Smooth muscle cell (in vitro differentiated cells): ENCODE data around the gene RFK. TPM values are rescaled to one million over a fixed set of nuclear protein-coding genes. Genes with fewer than 3 reads are reported as not detected.

Experiments used
- DNase-seq: peaks from one replicate; lab custom pipeline; 2025; ENCODE audit not compliant: unreplicated experiment; lab: John Stamatoyannopoulos, UW
- H2AFZ ChIP-seq: fragments of 200-600 bp; sonication (generic); 2 replicates; pipeline ENCODE4 v1.6.0; 2016; ENCODE audit warnings: antibody characterized with exemption, low read depth, mild to moderate bottlenecking
- H3F3A ChIP-seq: fragments of 200-600 bp; sonication (generic); 2 replicates; pipeline ENCODE4 v1.6.0; 2017; ENCODE audit warnings: antibody characterized with exemption, low read depth
- H3K27ac ChIP-seq: fragments of 200-600 bp; sonication (generic); 2 replicates; pipeline ENCODE4 v1.5.1; 2016; ENCODE audit warnings: low read depth, mild to moderate bottlenecking
- H3K27me3 ChIP-seq: fragments of 200-600 bp; sonication (generic); 2 replicates; pipeline ENCODE4 v1.6.1; 2016; ENCODE audit warnings: low read depth, mild to moderate bottlenecking
- H3K36me3 ChIP-seq: fragments of 200-600 bp; sonication (generic); 2 replicates; pipeline ENCODE4 v1.5.1; 2016; ENCODE audit warnings: low read depth
- H3K4me1 ChIP-seq: fragments of 200-600 bp; sonication (generic); 2 replicates; pipeline ENCODE4 v1.5.1; 2016; ENCODE audit warnings: low read depth
- H3K4me2 ChIP-seq: fragments of 200-600 bp; sonication (generic); 2 replicates; pipeline ENCODE4 v1.6.0; 2016; ENCODE audit warnings: mild to moderate bottlenecking
- H3K4me3 ChIP-seq: fragments of 200-600 bp; sonication (generic); 2 replicates; pipeline ENCODE4 v1.5.1; 2016; ENCODE audit warnings: mild to moderate bottlenecking
- H3K79me2 ChIP-seq: fragments of 200-600 bp; sonication (generic); 2 replicates; pipeline ENCODE4 v1.6.0; 2016; ENCODE audit warnings: low read depth, mild to moderate bottlenecking
- H3K9ac ChIP-seq: fragments of 200-600 bp; sonication (generic); 2 replicates; pipeline ENCODE4 v1.6.0; 2016; ENCODE audit warnings: low read depth
- H3K9me3 ChIP-seq: fragments of 200-600 bp; sonication (generic); replicated peaks from 2 replicates; pipeline ENCODE4 v1.5.1; 2016; ENCODE audit warnings: low read depth
- H4K20me1 ChIP-seq: fragments of 200-600 bp; sonication (generic); 2 replicates; pipeline ENCODE4 v1.6.0; 2016; ENCODE audit warnings: low read depth
- CTCF ChIP-seq: fragments of 200-600 bp; sonication (generic); IDR thresholded peaks from 2 replicates; pipeline ENCODE4 v1.5.1; 2017; ENCODE audit warnings: borderline replicate concordance, mild to moderate bottlenecking, antibody characterized with exemption; ENCODE audit not compliant: insufficient read depth, poor library complexity, severe bottlenecking
- WGBS: methylation state at CpG from one replicate; pipeline ENCODE4 v1.1.7; 2016; ENCODE audit warnings: low lambda C conversion rate; 5-methylcytosine and 5-hydroxymethylcytosine counted together
- polyA plus RNA-seq: library from polyadenylated mRNA; unstranded; fragments of >200 nt; fragmentation: Nextera tagmentation; extraction: Ambion mirVana; gene quantifications from 2 replicates; pipeline ENCODE4 v1.2.1, GENCODE V29; 2016
- total RNA-seq: library from RNA; depleted of rRNA; stranded (reverse); fragments of >200 nt; gene quantifications from 2 replicates; pipeline ENCODE4 v1.2.3, GENCODE V29; 2014

Gene RFK
- total and polyA plus RNA-seq, 2 experiments from 2014 or later: 14.2 to 25.2 TPM

GRCh38 chr9:76379494-76379893, 14.7 kb downstream of the RFK start:
- H3K4me2 ChIP-seq: no peak overlapping the region
- 84% methylated on average over 2 of the region's 2 CpGs for WGBS
- H4K20me1 ChIP-seq: no peaks in the 10 kb centered on the region
- no peak overlapping the region for H2AFZ ChIP-seq
- no peak for DNase-seq
- H3K79me2 ChIP-seq: no peaks in the 10 kb centered on the region
- H3K4me1 ChIP-seq: no peaks in the 10 kb centered on the region
- H3K27ac ChIP-seq: peak overlapping the region; percentile 85
- no peaks in the 10 kb centered on the region for H3K27me3 ChIP-seq
- H3K9me3 ChIP-seq: no peaks in the 10 kb centered on the region
- peaks cover 3% of the 10 kb centered on the region for H3F3A ChIP-seq
- TF ChIP-seq CTCF: no peak
- no peak overlapping the region for H3K4me3 ChIP-seq
- no peaks in the 10 kb centered on the region for H3K36me3 ChIP-seq
- peak overlapping the region; percentile 74 for H3K9ac ChIP-seq

GRCh38 chr9:76378367-76379073, 15.7 kb downstream of the RFK start:
- Histone ChIP-seq H4K20me1 (no peaks in the 10 kb centered on the region), H3K4me2 (no peak overlapping the region), H3K79me2 (no peaks in the 10 kb centered on the region), H3K9ac (peak overlapping the region; percentile 74), H3F3A (peaks cover 3% of the 10 kb centered on the region), H3K27me3 (no peaks in the 10 kb centered on the region), H3K4me1 (no peaks in the 10 kb centered on the region), H3K36me3 (no peaks in the 10 kb centered on the region), H3K27ac (peak overlapping the region; percentile 85), H3K9me3 (no peaks in the 10 kb centered on the region), H2AFZ (no peak overlapping the region), H3K4me3 (no peak overlapping the region)
- DNase-seq: no peak
- 89% methylated on average over 6 of the region's 6 CpGs for WGBS
- no peak for TF ChIP-seq CTCF

GRCh38 chr9:76377791-76378190, 16.4 kb downstream of the RFK start:
- H4K20me1 ChIP-seq: no peaks in the 10 kb centered on the region
- H3K4me1 ChIP-seq: no peaks in the 10 kb centered on the region
- no peak overlapping the region for H2AFZ ChIP-seq
- H3K27me3 ChIP-seq: no peaks in the 10 kb centered on the region
- H3K9ac ChIP-seq: no peak overlapping the region
- no peak for TF ChIP-seq CTCF
- H3F3A ChIP-seq: peaks cover 3% of the 10 kb centered on the region
- H3K36me3 ChIP-seq: no peaks in the 10 kb centered on the region
- no peak for DNase-seq
- no peak overlapping the region for H3K4me2 ChIP-seq
- H3K9me3 ChIP-seq: no peaks in the 10 kb centered on the region
- no peaks in the 10 kb centered on the region for H3K79me2 ChIP-seq
- H3K27ac ChIP-seq: no peak overlapping the region
- no peak overlapping the region for H3K4me3 ChIP-seq

- no peaks in the 10 kb centered on the region for H3K27me3 ChIP-seq
- H3F3A ChIP-seq: peaks cover 3% of the 10 kb centered on the region
- no peaks in the 10 kb centered on the region for H3K79me2 ChIP-seq
- WGBS: 80% methylated on average over 10 of the region's 10 CpGs
- H3K9me3 ChIP-seq: no peaks in the 10 kb centered on the region
- H3K4me1 ChIP-seq: no peaks in the 10 kb centered on the region
- no peaks in the 10 kb centered on the region for H4K20me1 ChIP-seq
- H3K4me2 ChIP-seq: peak overlapping the region; percentile 58
- H3K36me3 ChIP-seq: no peaks in the 10 kb centered on the region
- no peak overlapping the region for H3K27ac ChIP-seq
- no peak overlapping the region for H3K9ac ChIP-seq
- H2AFZ ChIP-seq: no peak overlapping the region
- DNase-seq: no peak
- H3K4me3 ChIP-seq: no peak overlapping the region
- no peak for TF ChIP-seq CTCF
Measured at GRCh38 chr9:76374783-76375559, 19.3 kb downstream of the RFK start.
